Heart right ventricle (tissue), 16 donors: ENCODE results near the gene EIF2A. TPM values are rescaled to one million over a fixed set of nuclear protein-coding genes. Genes with fewer than 3 reads are reported as not detected.
"Not testable (repeated sequence)": the region's sequence is repeated elsewhere in the genome, so short reads cannot be mapped to it uniquely, and the experiment has no call there.

Experiments
- ATAC-seq, 8 donors: fragments of 200-7000 bp; cut with Tn5 transposase; one replicate each; pipeline ENCODE4 v1.9.1; 2020; ENCODE audit warnings: mild to moderate bottlenecking in 8 of 8, moderate library complexity in 8 of 8, moderate number of reproducible peaks in 1 of 8
- DNase-seq, 2 donors: peaks; one replicate each; pipeline ENCODE4 v3.0.0-alpha.2; 2020
- H3K27ac ChIP-seq, 10 donors: fragments of 200-600 bp; sonication (generic) in 2 of 10; one replicate each; pipeline versions ENCODE4 v1.5.0 to v1.8.0; 2020 to 2022; ENCODE audit warnings: mild to moderate bottlenecking in 3 of 10
- H3K27me3 ChIP-seq, 7 donors: fragments of 200-600 bp; one replicate each; pipeline ENCODE4 v1.8.0; 2021 to 2022; ENCODE audit warnings: mild to moderate bottlenecking in 2 of 7
- H3K36me3 ChIP-seq, 9 donors: fragments of 200-600 bp; sonication (generic) in 1 of 9; one replicate each; pipeline versions ENCODE4 v1.5.0 to v1.8.0; 2020 to 2022; ENCODE audit warnings: mild to moderate bottlenecking in 2 of 9
- H3K4me1 ChIP-seq, 9 donors: fragments of 200-600 bp; sonication (generic) in 1 of 9; one replicate each; pipeline versions ENCODE4 v1.5.0 to v1.8.0; 2020 to 2022; ENCODE audit warnings: mild to moderate bottlenecking in 4 of 9
- H3K4me3 ChIP-seq, 10 donors: fragments of 200-600 bp; sonication (generic) in 2 of 10; one replicate each; pipeline versions ENCODE4 v1.5.0 to v1.8.0; 2020 to 2022; ENCODE audit warnings: mild to moderate bottlenecking in 7 of 10, moderate library complexity in 2 of 10
- H3K9me3 ChIP-seq, 11 donors: fragments of 200-600 bp in 10 of 11; sonication (generic) in 2 of 11; one replicate each; pipeline versions ENCODE4 v1.5.0 to v1.8.0; 2013 to 2022; ENCODE audit warnings: mild to moderate bottlenecking in 2 of 11, control low read depth in 1 of 11, moderate library complexity in 1 of 11
- CTCF ChIP-seq, 9 donors: fragments of 200-600 bp; sonication (generic) in 2 of 9; IDR thresholded peaks; one replicate each; pipeline versions ENCODE4 v1.5.0 to v1.8.0; 2021 to 2022; ENCODE audit warnings: antibody characterized with exemption in 9 of 9, mild to moderate bottlenecking in 5 of 9, moderate library complexity in 1 of 9
- WGBS, 2 donors: extraction: QIAGEN DNeasy Blood & Tissue Kit; methylation state at CpG; one replicate each; pipeline ENCODE4 v1.1.7; 2013; ENCODE audit warnings: inconsistent platforms in 1 of 2; 5-methylcytosine and 5-hydroxymethylcytosine counted together
- intact Hi-C, 10 donors: fragments of 100-400 bp; cut with DNase I; formaldehyde crosslinking; loops; one replicate each; pipeline versions ENCODE4 v1.11.1 to v1.14.2; 2022
- polyA plus RNA-seq, 2 donors: library from polyadenylated mRNA; stranded (reverse); fragments of 200-250 nt; gene quantifications; one replicate each; pipeline ENCODE4 v1.2.3, GENCODE V29; 2013
- total RNA-seq, 10 donors: library from RNA; stranded (reverse); fragmentation: NEBNext Ultra II Directional in 3 of 10; extraction: Animal tissue kit (Norgen Biotek cat#: 25700) in 3 of 10; gene quantifications; one replicate each; pipeline versions ENCODE4 v1.2.1 to v1.2.4, GENCODE V29; 2021 to 2023
- donor health status: Arrhythmogenic right ventricular cardiomyopathy.
- donor health status: ischemic (EF 13 %, LVEDD 7.1; RV severe dilation, severe dysfunction).
- donor health status: healthy with polysubstance abuse.
- donor health status: DM: no; HTN: yes; CAD: no.
- donor health status: DM: no; HTN: no; CAD: no.
- donor health status: ischemic (EF 25% LVEDD 6.9; RV normal size, moderate dysfunction).
- donor health status: ischemic (EF 25% LVEDD 5.7; RV mildly dilated, moderate dysfunction).
- donor health status: healthy.
- donor health status: DM: yes; HTN: yes; CAD: no.
- donor health status: Ischemic cardiomyopathy.
- donor health status: ischemic (EF 35%, LVEDD 5.7; RV mildly dilated, moderate dysfunction).
- donor health status: nonischemic (EF 11% LVEDD 7.7; RV severe dilation, severe dysfunction).
- donor health status: DM: yes; HTN: yes; CAD: no.
- donor health status: PGD.
- donor health status: ischemic (EF 29% LVEDD 5.4; RV normal size, mild dysfunction).
- donor health status: nonischemic (EF 23%, LVEDD 6.1; RV moderate dilation, normal function).

Gene EIF2A
- total and polyA plus RNA-seq, 12 donors, result 45.8 to 86.5 (median 75.2) TPM

- DNase-seq, result no peak
- intact Hi-C loops, result loop anchor here in 1 of 10 donors (5.0 kb wide), 1 partner anchor 32 kb away; no protein-coding TSS in a partner anchor
- WGBS, 2 donors, result 73 to 82% methylated on average over 6 of the region's 6 CpGs
Measured at GRCh38 chr3:150589759-150590158, 43.2 kb downstream of the EIF2A start.

GRCh38 chr3:150594150-150594549, 47.6 kb downstream of the EIF2A start:
- H3K9me3 ChIP-seq, result no peaks in the 10 kb centered on the region
- TF ChIP-seq CTCF (IDR thresholded peaks at IDR 0.05), result no peak
- intact Hi-C loops, result loop anchor here in 1 of 10 donors (5.0 kb wide), 1 partner anchor 37 kb away; no protein-coding TSS in a partner anchor
- H3K27ac ChIP-seq, result no peak overlapping the region
- ATAC-seq (no peak), DNase-seq (no peak)
- H3K4me3 ChIP-seq, result no peak overlapping the region
- no peaks in the 10 kb centered on the region for H3K36me3 ChIP-seq
- WGBS, 2 donors, result 89 to 93% methylated on average over 4 of the region's 4 CpGs
- H3K27me3 ChIP-seq, result no peaks in the 10 kb centered on the region
- peaks cover 0 to 6% (median under 1%) of the 10 kb centered on the region in 9 donors for H3K4me1 ChIP-seq

More at GRCh38 chr3:150589759-150590158, 43.2 kb downstream of the EIF2A start:
- H3K27ac ChIP-seq, result no peak overlapping the region
- TF ChIP-seq CTCF (IDR thresholded peaks at IDR 0.05), result no peak
- peak in 1 of 8 donors; percentile 25 for ATAC-seq
- H3K4me3 ChIP-seq, result no peak overlapping the region
- H3K9me3 ChIP-seq, result no peaks in the 10 kb centered on the region
- peaks cover 0 to 18% (median 0%) of the 10 kb centered on the region in 9 donors for H3K36me3 ChIP-seq
- no peaks in the 10 kb centered on the region for H3K27me3 ChIP-seq
- H3K4me1 ChIP-seq, result peaks cover 0 to 25% (median 4%) of the 10 kb centered on the region in 9 donors

- Histone ChIP-seq H3K36me3 (no peaks in the 10 kb centered on the region), H3K27ac (no peak overlapping the region), H3K27me3 (no peaks in the 10 kb centered on the region), H3K9me3 (no peaks in the 10 kb centered on the region), H3K4me1 (peaks cover 0 to 30% (median 9%) of the 10 kb centered on the region in 9 donors), H3K4me3 (no peak overlapping the region)
- TF ChIP-seq CTCF (IDR thresholded peaks at IDR 0.05), result no peak
- intact Hi-C loops, result no loop called here
- 77 to 84% methylated on average over 4 of the region's 4 CpGs for WGBS, 2 donors
- DNase-seq (no peak), ATAC-seq (no peak)
Measured at GRCh38 chr3:150597646-150598045, 51.1 kb downstream of the EIF2A start.

- Histone ChIP-seq H3K36me3 (no peaks in the 10 kb centered on the region), H3K27ac (peak overlapping the region in 2 of 10 donors; percentile 17 to 34), H3K27me3 (no peaks in the 10 kb centered on the region), H3K9me3 (no peaks in the 10 kb centered on the region), H3K4me3 (no peak overlapping the region), H3K4me1 (peaks cover 0 to 35% (median 18%) of the 10 kb centered on the region in 9 donors)
- ATAC-seq, result no peak
- intact Hi-C loops, result loop anchor here in 6 of 10 donors (5.0 to 10.0 kb wide), 6 partner anchors 52 to 1605 kb away; partner anchors contain the start of genes ERICH6 (in 5 of the 6), SIAH2 (in 3 of the 6), EIF2A (in 1 of the 6) and GYG1 (in 1 of the 6)
- no peak for TF ChIP-seq CTCF (IDR thresholded peaks at IDR 0.05)
- 63 to 64% methylated on average over 4 of the region's 4 CpGs for WGBS, 2 donors
- no peak for DNase-seq
Measured at GRCh38 chr3:150599611-150600297, 53.2 kb downstream of the EIF2A start.

- not testable (repeated sequence) for DNase-seq, ATAC-seq, H3K36me3 ChIP-seq, H3K27ac ChIP-seq, H3K9me3 ChIP-seq, H3K27me3 ChIP-seq, H3K4me3 ChIP-seq
- H3K4me1 ChIP-seq, result peaks cover 0 to 47% (median 29%) of the 10 kb centered on the region in 9 donors
- intact Hi-C loops, result loop anchor here in 6 of 10 donors (5.0 to 10.0 kb wide), 6 partner anchors 54 to 1606 kb away; partner anchors contain the start of genes ERICH6 (in 5 of the 6), SIAH2 (in 3 of the 6), EIF2A (in 1 of the 6) and GYG1 (in 1 of the 6)
- 83 to 84% methylated on average over 13 of the region's 13 CpGs for WGBS, 2 donors
Measured at GRCh38 chr3:150600647-150601530, 54.3 kb downstream of the EIF2A start.
